Measurements from ENCODE around the gene MMP2.

Gene MMP2

GRCh38 chr16:55495616-55496289 lies 16.8 kb downstream of the MMP2 start:
- DNase-seq: no peak

DNA sequence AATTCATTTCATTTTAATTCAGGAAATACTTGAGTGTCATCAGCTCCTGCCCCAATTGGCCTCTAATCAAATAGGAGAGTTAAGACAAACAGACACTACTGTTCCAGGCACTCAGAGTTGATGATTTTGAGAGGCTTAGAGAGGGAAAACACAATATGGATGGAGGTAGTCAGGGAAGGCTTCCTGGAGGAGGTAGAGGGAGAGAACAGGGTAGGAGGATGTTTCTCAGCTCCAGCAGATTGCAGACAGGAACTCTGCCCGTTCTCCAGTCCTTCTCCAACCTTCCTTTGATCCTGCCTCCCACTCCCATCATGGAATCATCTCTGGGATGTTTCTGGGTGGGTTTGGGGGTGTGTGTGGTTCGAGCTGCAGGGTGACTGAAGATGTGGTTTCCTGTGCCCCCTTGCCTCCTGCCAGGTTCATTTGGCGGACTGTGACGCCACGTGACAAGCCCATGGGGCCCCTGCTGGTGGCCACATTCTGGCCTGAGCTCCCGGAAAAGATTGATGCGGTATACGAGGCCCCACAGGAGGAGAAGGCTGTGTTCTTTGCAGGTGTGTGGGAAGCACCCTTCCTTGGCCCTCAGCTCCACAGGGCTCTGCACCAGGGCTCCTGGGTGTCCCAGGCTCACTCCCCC lies 17.6 kb downstream of the MMP2 start:
- no peak for DNase-seq

DNA sequence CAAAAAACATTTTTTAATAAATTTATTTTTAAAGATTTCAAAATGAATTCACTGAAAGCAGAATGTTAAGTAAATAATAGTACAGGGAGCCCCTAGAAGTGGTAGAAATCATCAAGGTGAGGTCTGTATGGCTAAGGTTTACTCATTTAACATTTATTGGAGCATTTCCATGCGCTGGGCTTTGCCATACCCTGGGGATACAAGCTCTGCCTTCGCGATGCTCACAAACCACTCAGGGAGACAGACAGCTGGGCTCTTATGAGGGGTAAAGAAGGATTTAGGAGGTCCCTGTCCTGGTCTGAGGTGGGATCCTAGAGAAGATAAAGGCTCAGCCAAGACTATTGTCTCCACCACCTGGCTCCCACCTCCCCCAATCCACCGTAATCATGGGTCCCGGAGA lies 18.6 kb downstream of the MMP2 start:
- no peak for DNase-seq

GRCh38 chr16:55498101-55498500 lies 19.1 kb downstream of the MMP2 start:
- DNase-seq: no peak

DNA sequence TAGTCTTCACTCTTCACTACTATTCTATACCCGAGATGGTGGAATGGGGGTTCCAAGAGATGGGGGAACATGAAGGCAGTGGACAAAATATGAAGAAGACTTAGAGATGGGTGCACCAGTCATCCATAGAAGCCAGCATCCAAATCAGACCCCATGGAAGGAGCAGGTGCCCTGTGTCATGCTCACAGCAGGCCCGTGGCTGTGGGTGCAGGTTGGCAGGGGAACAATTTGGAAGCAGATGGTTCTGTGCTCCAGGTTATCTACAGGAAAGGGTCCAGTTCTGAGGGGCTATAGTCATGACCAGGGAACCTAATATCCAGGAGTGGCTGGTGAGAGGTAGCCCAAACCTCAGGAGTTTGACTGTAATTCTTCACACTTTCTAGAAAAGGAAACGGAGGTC lies 20.3 kb downstream of the MMP2 start:
- no peak for DNase-seq

DNA sequence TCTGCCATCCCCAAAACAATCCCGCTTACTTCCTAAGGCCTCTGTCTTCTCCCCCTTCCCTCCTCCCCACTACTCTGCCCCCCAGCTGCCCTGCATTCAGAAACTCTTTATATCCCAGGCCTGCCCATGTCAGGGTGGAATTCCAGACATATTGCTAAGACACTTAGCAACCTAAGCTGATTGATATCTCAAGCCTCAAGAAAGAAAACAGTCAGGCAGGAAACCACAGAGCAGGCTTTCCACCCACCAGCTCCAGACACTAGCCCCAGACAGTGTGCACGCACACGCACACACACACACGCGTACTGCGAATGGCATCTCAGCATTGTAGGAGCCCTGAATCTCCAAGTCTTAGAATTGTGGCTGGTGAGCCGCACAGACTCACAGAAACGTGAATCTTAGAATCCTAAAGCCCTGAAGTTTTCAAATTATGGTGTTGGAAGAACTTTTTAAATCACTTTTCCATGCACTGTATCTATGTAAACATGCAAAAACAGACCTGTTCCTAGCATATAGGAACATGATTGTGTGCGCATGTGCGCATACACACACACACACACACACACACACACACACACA lies 21.0 kb downstream of the MMP2 start:
- no peak for DNase-seq

GRCh38 chr16:55500530-55501011 lies 21.6 kb downstream of the MMP2 start:
- peak in 1 of 3 experiments; percentile 26 for DNase-seq

DNA sequence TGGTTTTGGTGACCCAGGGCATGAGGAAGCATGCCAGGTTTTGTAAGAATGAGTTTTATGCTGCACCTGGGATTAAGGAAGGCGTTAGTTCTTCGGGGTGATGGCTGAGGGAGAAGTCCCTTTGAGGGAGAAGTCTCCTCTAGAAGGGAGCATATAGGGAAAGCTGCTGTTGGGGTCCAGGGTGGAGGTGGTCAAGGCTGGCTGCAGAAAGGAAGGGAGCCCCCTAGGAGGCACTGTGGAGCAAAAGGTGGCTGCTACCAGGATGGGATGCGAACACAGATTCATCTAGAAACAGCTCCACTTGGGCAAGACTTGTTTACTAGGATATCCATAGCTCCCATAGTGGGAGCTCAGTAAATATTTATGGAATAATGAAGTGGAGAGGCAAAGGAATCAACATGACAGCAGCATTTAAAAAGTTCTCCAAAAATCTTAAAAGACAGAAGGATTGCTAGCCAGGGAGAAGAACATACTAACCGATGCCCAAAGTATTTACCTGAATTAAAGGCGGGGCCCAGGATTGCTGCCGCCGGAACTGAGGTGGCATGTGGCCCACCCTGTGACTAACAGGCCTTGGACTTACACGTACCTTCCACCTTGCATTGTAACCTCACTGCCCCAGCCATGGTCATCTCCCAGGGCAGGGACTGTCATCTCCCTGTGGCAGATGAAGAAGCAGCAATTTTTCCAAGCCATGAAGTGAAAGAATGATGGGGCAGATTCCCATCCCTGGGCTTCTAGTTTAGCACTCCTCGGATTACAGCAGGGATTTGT lies 22.7 kb downstream of the MMP2 start:
- DNase-seq: no peak

- peak in 2 of 3 experiments; percentile 2 to 71 for DNase-seq
Measured at GRCh38 chr16:55502801-55503366, 23.9 kb downstream of the MMP2 start.

- DNase-seq: no peak
Measured at GRCh38 chr16:55503726-55504550, 24.9 kb downstream of the MMP2 start.

DNA sequence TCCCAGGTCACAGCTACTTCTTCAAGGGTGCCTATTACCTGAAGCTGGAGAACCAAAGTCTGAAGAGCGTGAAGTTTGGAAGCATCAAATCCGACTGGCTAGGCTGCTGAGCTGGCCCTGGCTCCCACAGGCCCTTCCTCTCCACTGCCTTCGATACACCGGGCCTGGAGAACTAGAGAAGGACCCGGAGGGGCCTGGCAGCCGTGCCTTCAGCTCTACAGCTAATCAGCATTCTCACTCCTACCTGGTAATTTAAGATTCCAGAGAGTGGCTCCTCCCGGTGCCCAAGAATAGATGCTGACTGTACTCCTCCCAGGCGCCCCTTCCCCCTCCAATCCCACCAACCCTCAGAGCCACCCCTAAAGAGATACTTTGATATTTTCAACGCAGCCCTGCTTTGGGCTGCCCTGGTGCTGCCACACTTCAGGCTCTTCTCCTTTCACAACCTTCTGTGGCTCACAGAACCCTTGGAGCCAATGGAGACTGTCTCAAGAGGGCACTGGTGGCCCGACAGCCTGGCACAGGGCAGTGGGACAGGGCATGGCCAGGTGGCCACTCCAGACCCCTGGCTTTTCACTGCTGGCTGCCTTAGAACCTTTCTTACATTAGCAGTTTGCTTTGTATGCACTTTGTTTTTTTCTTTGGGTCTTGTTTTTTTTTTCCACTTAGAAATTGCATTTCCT lies 26.5 kb downstream of the MMP2 start:
- DNase-seq: no peak

DNA sequence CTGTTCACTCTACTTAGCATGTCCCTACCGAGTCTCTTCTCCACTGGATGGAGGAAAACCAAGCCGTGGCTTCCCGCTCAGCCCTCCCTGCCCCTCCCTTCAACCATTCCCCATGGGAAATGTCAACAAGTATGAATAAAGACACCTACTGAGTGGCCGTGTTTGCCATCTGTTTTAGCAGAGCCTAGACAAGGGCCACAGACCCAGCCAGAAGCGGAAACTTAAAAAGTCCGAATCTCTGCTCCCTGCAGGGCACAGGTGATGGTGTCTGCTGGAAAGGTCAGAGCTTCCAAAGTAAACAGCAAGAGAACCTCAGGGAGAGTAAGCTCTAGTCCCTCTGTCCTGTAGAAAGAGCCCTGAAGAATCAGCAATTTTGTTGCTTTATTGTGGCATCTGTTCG lies 27.1 kb downstream of the MMP2 start:
- peak in 2 of 3 experiments; percentile 59 to 81 for DNase-seq

GRCh38 chr16:55506708-55507107 lies 27.7 kb downstream of the MMP2 start:
- no peak for DNase-seq

- no peak for DNase-seq
Measured at GRCh38 chr16:55508271-55508921, 29.4 kb downstream of the MMP2 start.

DNA sequence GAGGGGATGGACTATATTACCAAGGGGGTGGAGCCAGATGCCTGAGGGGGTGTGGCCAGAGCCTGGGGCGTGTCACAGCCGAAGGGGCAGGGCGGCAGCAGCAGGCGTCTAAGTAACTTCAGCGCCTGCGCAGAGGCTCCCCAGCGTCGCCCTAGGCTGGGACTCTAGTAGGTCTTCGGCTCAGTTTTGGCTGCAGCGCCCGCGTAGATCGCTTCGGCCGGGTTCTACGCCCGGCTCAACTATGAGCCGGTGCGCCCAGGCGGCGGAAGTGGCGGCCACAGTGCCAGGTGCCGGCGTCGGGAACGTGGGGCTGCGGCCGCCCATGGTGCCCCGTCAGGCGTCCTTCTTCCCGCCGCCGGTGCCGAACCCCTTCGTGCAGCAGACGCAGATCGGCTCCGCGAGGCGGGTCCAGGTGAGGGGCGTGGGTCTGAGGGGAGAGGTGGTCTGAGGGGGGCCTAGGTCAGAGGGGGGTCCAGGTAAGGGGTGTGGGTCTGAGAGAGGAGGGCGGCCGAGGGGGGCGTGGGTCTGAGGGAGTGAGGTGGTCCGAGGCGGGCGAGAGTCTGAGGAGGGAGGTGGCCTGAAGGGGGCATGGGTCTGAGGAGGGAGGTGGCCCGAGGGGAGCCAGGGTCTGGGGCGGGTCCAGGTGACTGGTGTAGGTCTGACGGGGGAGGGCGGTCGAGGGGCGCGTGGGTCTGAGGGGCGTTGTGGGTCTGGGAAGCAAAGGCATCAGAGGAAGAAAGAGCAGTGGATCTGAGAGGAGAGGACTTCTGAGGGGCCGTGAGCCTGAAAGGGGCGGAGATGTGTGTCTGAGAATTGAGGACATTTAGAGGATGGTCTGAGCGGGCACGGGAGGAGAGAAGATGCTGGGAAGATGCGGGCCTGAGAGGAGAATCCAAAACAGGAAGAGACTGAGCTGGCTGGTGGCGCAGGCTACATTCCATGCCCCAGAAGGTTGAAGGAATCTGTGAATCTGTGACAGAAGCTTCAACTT lies 30.2 kb downstream of the MMP2 start, which contains the start of gene LPCAT2:
LPCAT2 (plus strand) TSS at position 132 of the 991 bp plus-strand sequence; CDS start at position 242, 110 bp downstream.
- peak; percentile 72 to 82 (median 74) for DNase-seq

DNA sequence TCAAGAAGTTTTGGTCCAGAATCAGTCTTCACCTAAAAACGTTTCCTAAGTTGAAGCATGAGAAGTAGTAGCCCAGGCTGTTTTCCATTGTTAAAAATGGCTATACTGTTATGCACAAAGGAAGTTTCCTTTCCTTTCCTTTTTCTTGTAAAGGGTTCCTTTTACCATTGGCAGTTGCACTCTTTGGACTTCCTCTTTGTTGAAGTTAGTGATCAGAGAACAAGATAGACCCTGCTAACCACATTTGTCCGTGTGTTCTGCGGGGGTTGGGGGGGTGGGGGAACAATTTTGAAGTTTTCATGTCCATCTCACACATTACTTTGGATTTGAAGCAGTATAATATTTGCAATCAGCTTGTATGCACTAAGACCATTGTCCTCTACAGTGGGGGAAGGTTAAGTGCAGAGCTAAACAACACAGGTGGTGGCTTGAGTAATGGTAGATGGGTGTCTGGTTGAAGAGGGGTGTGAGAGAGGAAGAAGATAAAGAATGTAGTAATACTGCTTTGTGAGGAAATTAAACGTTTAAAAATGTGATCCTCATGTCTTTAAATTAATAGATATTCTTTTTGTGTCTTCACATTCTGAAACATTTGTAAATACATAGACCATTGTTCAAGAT lies 31.3 kb downstream of the MMP2 start:
- DNase-seq: no peak

DNA sequence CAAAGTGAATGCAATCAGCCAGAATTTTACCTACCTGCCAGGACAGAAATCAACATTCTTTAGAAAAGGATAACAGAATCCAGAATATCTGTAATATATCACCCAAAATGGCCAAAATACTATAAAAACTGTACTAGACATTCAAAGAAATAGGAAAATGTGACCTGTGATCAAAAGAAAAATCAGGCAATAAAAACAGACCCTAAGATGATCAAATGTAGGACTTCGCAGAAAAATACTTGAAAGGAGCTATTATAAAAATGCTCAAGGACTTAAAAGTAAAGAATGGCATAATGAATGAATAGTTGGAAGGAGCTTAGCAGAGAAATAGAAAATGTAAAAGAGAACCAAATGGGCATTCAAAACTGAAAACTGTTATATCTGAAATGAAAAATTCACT lies 33.9 kb downstream of the MMP2 start:
- DNase-seq: no peak

- no peak for DNase-seq
Measured at GRCh38 chr16:55513616-55514015, 34.6 kb downstream of the MMP2 start.

DNA sequence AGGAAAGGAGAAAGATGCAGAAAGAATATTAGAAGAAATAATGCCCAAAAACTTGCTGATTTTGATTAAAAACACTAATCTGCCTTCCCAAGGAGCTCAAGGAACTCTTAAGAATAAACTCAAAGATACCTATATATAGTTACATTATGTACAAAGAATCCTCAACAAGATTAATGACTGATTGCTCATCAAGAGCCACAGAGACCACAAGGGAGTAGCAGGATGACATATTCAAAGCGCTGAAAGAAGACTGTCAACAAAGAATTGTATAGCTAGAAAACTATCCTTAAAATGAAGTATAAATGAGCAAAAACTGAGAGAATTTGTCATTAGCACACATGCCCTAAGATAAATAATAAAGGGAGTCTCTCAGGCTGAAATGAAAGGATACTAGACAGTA lies 36.1 kb downstream of the MMP2 start:
- DNase-seq: no peak

Data from NCI-H1417 (cell line).